Measurements from ENCODE around the gene ITPK1.

The ITPK1 gene

DNA sequence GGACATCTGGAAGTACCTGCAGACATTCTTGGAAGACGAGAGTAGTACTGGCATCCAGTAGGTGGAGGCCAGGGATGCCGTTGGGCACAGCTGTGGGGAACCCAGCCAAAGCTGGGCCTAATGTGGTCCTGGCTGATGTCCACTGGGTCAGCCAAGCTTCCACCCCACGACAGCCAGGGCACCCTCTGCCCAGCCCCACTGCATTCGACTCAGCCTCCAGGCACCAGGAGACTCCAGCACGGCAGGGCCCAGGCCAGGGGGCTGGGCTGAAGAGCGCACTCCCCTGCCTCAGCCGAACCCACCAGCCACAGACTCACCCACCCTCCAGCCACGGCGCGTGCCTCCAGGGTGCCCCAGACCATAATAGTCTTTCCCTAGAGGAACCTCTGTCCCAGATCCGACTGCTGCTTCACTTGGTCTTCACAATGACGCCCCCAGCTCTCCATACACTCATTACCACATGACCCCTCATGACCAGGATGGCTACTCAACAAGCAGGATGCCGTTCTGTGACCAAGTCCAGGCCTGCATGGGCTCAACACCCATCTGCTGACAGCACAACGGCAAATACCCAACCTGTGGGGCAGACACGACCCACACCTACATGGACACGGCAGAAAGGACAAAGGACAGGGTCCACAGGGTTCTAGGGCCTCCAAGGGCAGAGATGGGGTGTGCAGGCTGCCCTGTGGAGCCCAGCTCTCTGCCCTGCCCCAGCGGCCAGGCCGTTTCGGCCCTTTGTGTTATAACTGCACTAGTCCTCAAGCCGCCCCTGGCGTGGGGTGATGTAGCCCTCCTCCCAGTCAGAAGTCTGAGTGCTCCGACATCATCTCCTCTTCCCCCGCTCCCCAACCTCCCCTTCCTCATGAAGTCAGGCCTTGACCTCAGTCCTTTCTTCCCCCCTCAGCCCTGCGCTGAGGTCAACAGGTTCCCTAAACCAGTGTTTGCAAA is 22.8 kb downstream of the ITPK1 start:
- DNase-seq = no peak
- in situ Hi-C loops (cut with HindIII; ENCODE audit: low pct_ligation_motif_present, low pct_unique_long_range_greater_than_20kb, low sequenced_read_pairs) = no loop called here

DNA sequence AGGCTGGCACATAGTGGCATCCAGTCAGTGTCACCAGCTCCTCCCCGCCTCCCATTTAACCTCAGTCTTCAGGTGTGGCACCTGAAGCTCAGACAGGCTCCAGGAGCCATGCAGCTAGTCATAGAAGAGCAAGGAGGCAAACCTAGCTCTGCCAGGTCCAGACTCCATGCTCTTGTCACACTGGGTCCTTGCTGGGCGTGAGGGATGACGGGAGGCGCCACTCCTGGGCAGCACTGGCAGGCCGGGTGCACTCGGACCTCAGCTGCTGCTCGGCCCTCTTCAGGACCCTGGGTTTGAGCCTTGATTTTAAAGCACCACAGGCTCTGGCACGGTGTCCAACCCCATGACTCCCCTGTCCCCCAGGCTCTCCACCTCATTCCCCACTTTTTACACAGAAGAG is 24.1 kb downstream of the ITPK1 start:
- in situ Hi-C loops (cut with HindIII; ENCODE audit: low pct_ligation_motif_present, low pct_unique_long_range_greater_than_20kb, low sequenced_read_pairs) = no loop called here
- no peak for DNase-seq

DNA sequence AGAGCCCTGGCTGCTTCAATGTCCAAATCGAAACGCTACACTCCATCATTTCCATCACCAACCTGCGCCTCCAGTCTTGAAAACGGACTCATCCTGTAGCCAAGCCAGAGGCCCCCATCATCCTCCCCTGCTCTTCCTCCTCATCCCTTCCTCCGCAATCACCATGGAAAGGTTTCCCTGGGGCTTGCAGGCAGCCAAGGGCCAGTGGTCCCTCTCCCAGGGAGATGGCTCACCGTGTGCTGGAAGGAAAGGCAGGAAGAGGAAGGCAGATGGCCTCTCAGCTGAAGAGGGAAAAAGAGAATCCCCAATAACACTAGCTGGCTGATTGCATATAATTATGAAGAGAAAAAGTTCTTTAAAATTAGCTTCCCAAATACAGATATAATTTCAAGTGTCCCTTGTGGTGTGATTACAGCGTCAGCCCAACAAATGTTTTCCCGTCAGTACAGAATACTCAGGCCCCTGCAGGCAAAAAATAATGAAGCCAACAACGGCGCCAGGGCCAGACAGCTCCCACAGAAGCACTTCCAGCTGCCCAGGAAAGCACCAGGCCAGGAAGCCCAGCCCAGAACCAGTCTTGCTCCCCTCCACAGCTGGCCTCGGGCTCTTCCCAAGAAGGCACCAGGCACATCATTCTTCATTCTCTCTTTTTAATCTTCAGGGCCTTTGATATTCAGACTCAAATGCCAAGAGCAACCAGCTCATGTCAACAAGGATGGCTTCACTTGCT is 24.7 kb downstream of the ITPK1 start:
- in situ Hi-C loops (cut with HindIII; ENCODE audit: low pct_ligation_motif_present, low pct_unique_long_range_greater_than_20kb, low sequenced_read_pairs) = no loop called here

DNA sequence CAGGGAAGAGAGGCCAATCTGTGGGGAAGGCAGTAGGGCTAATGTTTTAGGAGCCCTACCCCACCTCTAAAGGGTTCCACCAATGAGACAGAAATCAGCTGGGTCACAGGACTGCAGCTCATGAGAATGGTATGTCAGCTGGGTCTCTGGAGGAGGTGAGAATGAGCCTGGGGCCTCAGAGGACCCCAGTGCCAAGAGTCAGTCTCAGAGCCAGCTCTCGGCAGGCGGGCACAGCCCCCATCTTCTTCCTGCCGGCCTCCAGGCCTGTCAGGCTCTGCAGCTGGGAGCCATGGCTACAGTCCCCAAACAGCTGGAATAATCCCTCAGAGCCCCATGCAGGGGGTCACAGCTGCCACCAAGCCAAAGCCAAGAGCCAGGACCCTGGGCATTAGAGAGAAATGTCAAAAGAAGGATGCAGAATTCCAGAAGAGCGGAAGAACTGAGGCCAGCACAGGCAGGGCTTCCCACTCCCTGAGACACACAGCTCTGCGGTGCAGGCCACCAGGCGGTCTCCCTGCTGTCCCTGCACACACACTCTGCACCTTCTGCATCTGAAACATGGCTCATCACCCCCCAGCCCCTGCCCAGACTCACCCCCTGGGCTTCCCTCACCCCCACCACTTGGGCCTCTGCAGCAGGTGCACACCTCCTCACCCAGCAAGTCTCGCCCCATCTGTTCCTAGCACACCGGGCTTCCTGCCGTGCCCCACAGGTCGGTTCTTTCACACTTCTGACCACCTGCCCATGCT is 26.0 kb downstream of the ITPK1 start:
- in situ Hi-C loops (cut with HindIII; ENCODE audit: low pct_ligation_motif_present, low pct_unique_long_range_greater_than_20kb, low sequenced_read_pairs) = no loop called here
- no peak for DNase-seq

More for the DNA sequence above, 24.7 kb downstream of the ITPK1 start:
- no peak for DNase-seq

DNA sequence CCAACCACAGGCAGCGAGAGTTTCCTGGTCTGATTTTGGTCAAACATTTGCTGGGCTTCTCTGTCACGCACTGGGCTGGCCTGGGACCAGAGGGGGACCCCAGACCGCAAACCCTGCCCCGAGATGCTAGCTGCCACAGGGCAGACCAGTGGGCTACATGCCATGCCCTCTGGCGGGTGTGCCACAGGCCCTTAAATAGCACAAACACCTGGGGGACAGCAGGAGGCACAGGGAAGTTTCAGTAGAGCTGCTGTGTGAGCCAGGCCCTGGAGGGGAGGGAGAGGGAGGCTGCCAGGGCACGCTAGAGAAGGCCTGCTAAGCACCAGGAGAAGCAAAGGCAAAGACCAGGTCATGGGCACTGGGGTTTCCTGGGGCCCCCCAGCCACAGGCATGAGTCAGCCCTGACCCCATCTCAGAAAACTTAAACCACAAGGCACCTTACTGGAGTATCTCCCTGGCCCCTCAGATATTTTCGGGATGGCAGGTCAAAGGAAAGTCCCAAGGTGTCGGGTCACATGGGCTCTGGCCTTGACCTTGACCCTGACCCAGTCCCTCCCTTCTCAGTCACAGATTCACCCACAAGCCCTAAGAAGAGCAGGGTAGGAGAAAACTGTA is 29.2 kb downstream of the ITPK1 start:
- DNase-seq = no peak
- in situ Hi-C loops (cut with HindIII; ENCODE audit: low pct_ligation_motif_present, low pct_unique_long_range_greater_than_20kb, low sequenced_read_pairs) = no loop called here

DNA sequence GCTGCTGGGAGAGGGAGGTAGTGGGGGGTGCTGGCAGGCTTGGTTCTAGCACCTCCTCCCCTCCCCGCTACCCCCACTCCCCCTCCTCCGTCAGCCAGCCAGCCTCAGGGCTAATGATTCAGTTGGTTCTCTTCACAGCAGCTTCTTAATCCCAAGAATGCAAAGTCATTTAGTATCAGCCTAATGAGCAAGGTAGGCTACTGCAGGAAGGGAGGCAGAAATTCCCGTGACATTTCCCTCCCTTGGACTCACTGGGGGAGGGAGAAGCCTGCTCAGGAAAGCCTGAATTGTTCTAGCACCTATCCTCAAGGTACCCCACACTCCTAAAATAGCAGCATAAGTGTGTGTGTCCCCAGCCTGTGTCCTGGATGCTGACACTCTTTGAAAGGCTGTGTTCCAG is 29.8 kb downstream of the ITPK1 start:
- DNase-seq = no peak
- in situ Hi-C loops (cut with HindIII; ENCODE audit: low pct_ligation_motif_present, low pct_unique_long_range_greater_than_20kb, low sequenced_read_pairs) = no loop called here

DNA sequence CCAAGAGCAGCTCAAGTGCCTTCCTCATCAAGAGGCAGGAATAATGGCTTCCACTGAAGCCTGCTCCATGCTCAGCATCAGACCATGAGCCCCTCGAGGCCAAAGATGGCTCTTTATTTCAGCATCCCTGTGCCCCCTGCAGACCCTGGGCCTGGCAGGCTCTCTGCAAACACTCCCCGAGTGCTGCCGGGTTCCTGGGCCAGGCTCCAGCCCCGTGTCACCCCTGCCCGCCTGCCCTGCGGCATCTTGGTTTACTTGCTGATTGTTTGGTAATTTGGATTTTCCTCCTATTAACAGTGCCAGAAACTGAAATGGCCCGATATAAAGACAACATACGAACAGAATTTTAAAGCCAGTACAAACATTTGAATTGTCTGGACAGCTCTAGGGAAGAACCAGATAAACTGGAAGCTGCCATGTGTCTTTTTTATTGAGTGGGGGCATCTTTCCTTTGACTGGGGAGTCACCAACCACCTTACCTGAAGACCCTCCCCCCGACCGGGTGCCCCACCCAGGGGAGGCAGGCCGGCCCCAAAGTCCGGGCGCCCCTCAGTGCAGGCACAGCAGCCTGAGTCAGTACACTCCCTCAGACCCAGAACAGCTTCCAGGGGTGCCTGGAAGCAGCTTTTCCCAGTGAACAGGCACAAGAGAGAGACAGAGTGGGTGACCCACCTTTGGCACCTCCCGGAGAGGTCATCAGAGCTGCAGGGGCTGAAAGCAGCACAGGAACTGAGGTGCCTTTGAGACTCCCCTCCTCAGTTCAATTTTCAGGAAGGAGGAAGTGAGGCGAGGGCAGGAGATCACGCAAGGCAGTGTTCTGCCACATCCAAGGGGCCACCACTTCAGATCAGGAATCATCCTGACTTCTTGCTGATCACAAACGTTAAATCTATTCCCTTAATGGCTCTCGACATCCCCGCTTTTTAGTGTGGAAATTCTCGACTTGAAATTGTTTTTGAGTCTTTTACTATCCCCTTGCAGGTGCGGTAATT is 30.6 kb downstream of the ITPK1 start:
- in situ Hi-C loops (cut with HindIII; ENCODE audit: low pct_ligation_motif_present, low pct_unique_long_range_greater_than_20kb, low sequenced_read_pairs) = no loop called here
- DNase-seq = no peak

DNA sequence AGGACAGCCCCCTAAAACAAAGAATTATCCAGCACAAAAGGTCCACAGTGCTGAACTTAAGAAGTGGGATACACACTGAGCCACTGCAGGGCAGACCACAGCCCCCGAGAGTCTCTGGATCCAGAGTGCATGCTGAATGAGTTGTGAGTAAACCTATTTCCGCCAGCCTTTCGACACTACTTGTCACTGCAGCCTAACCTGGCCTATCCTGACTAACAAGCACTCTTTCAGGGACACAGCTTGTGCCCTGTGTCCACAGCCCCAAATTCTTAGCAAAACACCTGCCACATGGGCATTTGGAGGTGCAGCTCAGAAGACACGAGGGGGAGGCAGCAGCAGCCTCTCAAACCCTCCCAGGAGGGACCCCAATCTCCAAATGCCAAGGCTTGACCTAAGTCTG is 31.3 kb downstream of the ITPK1 start:
- DNase-seq = no peak
- in situ Hi-C loops (cut with HindIII; ENCODE audit: low pct_ligation_motif_present, low pct_unique_long_range_greater_than_20kb, low sequenced_read_pairs) = no loop called here

DNA sequence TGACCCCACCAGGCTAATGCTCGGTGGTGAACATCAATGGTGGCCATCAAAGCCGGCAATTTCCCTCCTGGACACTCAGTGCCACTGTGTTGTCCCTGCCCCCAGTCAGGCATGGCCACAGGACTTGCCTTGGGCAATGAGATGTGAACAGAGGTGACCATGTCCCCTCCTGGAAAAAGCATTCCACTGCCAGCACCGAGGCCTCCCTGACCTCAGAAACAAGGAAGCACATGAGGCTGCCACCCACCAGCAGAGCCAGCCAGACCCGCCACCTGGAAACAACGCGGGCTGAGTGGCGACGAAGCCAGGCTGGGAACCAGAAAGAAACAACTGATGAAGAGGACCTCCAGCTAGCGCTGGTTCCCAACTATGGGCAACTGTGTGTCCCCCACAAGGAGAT is 31.8 kb downstream of the ITPK1 start:
- in situ Hi-C loops (cut with HindIII; ENCODE audit: low pct_ligation_motif_present, low pct_unique_long_range_greater_than_20kb, low sequenced_read_pairs) = no loop called here
- DNase-seq = no peak

DNA sequence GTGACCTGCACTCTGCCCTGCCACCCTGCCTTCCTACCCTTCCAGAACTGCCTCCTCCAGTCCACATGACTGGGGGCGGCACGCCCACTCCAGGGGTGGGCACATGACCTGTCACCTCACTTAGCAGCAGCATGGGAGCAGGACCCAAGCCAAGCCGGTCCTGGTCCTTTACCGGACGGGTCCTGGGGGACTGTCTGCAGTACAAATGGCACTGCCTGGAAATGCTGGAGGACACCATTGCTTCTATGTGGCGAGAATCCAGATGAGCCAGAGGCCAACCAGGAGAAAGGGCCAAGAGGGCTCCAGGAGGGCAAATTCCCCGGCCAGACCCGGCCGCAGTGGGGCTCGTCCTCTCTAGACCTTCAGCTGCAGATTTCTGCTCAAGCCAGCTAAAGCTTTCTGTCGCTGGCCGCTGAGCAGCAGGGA is 33.1 kb downstream of the ITPK1 start:
- in situ Hi-C loops (cut with HindIII; ENCODE audit: low pct_ligation_motif_present, low pct_unique_long_range_greater_than_20kb, low sequenced_read_pairs) = no loop called here
- DNase-seq = no peak

DNA sequence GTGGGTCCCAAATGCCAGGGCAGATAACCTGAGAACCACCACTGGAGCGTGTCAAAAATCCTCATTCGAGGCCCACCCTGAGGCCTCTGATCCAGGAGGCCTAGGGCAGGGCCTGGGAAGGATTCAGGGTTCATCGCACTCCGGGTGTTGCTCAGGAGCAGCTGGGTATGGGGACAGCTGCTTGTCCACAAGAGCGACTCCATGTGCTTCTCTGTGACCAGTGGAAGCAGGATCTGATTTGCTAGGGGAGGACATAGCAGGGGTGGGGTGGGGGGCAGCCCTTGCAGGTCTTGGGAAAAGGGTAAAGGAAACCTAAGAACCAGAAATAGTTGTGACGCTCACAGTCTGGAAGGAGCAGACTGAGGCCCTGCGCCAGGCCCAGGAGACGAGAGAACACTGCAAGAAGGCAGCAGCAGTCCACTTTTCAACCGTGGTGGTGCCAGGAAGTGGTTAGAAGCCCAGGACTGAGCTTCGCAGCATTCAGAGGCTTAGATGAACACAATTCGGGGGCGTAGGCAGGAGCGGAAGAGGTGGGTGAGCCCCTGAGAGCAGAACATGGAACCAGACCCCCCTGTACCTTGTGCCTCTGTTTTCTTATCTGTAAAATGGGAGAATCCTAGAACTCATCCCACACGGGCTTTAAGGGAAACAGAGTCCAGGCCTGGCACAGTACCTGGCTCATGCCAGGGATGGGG is 33.7 kb downstream of the ITPK1 start:
- in situ Hi-C loops (cut with HindIII; ENCODE audit: low pct_ligation_motif_present, low pct_unique_long_range_greater_than_20kb, low sequenced_read_pairs) = no loop called here
- DNase-seq = no peak

DNA sequence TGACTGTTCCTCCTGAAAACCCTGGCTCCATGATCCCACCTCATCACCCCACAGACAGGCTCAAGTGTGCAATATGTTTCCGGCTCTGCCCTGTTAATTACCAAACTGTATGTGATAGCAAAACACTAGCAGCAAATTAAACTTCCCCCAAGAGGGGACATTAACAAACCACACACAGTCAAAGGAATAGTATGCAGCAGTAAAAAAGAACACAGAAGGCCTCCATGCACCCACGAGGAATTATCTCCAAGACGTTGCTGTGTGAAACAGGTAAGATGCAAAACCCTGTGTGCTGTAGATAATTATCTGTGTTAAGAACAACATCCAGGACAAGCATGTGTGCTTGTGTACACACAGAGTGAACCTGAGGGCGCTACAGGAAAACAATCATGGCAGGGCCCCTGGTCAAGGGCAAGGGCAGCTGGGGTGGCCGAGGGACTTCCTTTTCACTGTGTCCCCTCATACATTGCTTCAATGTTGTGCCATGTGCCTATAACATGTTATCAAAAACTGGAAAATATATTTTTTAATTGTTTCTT is 35.8 kb downstream of the ITPK1 start:
- in situ Hi-C loops (cut with HindIII; ENCODE audit: low pct_ligation_motif_present, low pct_unique_long_range_greater_than_20kb, low sequenced_read_pairs) = no loop called here
- DNase-seq = no peak

DNA sequence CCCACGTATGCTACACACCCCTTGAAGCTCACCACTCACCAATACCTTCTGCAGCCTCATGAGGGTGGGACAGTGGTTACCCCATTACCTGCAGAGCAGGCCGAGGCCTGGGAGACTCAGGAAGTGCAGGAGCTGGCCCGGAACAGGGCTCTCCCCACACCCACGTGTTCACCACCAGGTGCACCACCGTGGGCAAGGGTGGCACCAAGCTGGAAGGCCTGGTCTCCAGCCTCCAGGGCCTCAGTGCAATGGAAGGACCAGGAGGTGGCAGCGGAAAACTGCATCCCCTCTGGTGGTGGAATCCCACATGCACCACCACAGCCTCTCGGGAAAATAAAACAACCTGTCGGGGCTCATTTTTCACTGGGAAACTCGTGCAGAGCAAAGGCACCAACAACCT is 36.4 kb downstream of the ITPK1 start:
- in situ Hi-C loops (cut with HindIII; ENCODE audit: low pct_ligation_motif_present, low pct_unique_long_range_greater_than_20kb, low sequenced_read_pairs) = no loop called here
- no peak for DNase-seq

DNA sequence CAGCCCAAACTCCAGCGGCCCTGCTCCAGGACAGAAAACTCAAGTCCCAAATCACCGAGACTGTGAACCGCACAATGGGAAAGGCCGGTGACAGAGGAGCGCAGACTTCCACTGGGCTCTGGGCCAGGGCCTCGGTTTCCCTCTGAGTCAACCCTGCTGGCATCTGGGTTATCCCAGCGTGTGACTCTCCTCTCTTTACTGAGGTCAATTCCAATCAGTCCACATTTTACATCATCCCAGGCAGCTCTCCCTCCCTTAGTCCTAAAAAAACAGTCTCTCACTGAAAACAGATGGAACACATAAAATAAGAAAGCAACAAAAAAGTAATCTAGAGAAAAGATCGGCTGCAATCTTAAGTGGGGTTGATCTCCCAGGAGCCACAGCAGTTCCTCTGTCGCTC is 36.9 kb downstream of the ITPK1 start:
- DNase-seq = no peak
- in situ Hi-C loops (cut with HindIII; ENCODE audit: low pct_ligation_motif_present, low pct_unique_long_range_greater_than_20kb, low sequenced_read_pairs) = no loop called here

DNA sequence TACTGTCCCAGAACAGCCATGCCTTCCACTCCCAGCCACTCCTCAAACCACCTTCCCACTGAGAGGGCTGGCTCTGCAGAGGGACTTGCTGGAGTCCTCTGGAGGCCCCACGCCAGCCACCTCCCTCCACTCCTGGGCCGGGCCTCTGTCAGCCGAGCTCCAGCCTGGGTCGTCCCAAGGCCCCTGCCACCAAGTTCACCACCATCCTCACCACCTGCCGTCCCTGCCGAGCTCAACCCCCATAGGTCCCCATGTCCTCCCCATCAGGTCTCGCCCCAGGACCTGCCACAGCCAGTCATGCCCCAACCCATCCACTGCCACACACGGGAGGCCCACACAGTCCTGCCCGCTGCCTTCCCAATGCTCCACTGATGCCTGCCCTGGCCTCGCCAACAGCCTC is 39.0 kb downstream of the ITPK1 start:
- DNase-seq = no peak
- in situ Hi-C loops (cut with HindIII; ENCODE audit: low pct_ligation_motif_present, low pct_unique_long_range_greater_than_20kb, low sequenced_read_pairs) = no loop called here

DNA sequence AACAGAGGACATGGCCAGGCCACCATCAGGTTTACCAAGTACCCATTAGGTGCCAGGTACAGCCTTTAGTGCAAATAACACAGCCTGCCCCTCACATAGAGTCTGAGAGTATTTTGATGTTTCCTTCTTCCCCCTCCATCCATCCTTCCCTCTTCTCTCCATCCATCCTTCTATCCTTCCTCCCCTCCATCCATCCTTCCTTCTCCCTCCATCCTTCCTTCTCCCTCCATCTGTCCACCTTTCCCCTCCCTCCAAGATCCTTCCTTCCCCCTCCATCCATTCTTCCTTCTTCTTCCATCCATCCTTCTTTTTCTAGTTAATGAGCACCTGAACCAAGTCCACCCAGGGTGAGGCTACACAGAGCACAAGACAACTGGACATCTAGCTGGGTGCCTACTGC is 39.8 kb downstream of the ITPK1 start:
- DNase-seq = no peak
- in situ Hi-C loops (cut with HindIII; ENCODE audit: low pct_ligation_motif_present, low pct_unique_long_range_greater_than_20kb, low sequenced_read_pairs) = no loop called here

Measured in ACHN (cell line).